ENCODE measurements around the gene NFE2.

NFE2 gene

GRCh38 chr12:54262403-54262925 lies 38.4 kb downstream of the NFE2 start (continued):
- peak; percentile 54; the same call in 1 of the 2 replicates for TF ChIP-seq ZBTB6 (tag by site-specific recombination; IDR thresholded peaks at IDR 0.05)
- TF ChIP-seq, protein P1, sequence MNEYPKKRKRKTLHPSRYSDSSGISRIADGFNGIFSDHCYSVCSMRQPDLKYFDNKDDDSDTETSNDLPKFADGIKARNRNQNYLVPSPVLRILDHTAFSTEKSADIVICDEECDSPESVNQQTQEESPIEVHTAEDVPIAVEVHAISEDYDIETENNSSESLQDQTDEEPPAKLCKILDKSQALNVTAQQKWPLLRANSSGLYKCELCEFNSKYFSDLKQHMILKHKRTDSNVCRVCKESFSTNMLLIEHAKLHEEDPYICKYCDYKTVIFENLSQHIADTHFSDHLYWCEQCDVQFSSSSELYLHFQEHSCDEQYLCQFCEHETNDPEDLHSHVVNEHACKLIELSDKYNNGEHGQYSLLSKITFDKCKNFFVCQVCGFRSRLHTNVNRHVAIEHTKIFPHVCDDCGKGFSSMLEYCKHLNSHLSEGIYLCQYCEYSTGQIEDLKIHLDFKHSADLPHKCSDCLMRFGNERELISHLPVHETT (tag by site-specific recombination; IDR thresholded peaks at IDR 0.05): peak; percentile 62; the same call in 1 of the 2 replicates
- peak; percentile 25; the same call in 1 of the 2 replicates for TF ChIP-seq BCL11A (tag by site-specific recombination; IDR thresholded peaks at IDR 0.05; ENCODE audit: low read depth)
- TF ChIP-seq KLF9 (tag by site-specific recombination; IDR thresholded peaks at IDR 0.05; ENCODE audit: low read depth): no peak
- TF ChIP-seq, protein P2, sequence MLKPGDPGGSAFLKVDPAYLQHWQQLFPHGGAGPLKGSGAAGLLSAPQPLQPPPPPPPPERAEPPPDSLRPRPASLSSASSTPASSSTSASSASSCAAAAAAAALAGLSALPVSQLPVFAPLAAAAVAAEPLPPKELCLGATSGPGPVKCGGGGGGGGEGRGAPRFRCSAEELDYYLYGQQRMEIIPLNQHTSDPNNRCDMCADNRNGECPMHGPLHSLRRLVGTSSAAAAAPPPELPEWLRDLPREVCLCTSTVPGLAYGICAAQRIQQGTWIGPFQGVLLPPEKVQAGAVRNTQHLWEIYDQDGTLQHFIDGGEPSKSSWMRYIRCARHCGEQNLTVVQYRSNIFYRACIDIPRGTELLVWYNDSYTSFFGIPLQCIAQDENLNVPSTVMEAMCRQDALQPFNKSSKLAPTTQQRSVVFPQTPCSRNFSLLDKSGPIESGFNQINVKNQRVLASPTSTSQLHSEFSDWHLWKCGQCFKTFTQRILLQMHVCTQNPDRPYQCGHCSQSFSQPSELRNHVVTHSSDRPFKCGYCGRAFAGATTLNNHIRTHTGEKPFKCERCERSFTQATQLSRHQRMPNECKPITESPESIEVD (tag by site-specific recombination; IDR thresholded peaks at IDR 0.05): peak; percentile 82
- TF ChIP-seq, protein P3, sequence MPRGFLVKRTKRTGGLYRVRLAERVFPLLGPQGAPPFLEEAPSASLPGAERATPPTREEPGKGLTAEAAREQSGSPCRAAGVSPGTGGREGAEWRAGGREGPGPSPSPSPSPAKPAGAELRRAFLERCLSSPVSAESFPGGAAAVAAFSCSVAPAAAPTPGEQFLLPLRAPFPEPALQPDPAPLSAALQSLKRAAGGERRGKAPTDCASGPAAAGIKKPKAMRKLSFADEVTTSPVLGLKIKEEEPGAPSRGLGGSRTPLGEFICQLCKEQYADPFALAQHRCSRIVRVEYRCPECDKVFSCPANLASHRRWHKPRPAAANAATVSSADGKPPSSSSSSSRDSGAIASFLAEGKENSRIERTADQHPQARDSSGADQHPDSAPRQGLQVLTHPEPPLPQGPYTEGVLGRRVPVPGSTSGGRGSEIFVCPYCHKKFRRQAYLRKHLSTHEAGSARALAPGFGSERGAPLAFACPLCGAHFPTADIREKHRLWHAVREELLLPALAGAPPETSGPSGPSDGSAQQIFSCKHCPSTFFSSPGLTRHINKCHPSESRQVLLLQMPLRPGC (tag by site-specific recombination; IDR thresholded peaks at IDR 0.05): peak; percentile 92
- TF ChIP-seq ZNF394 (tag by site-specific recombination; IDR thresholded peaks at IDR 0.05; ENCODE audit: borderline replicate concordance): peak; percentile 27; the same call in 1 of the 2 replicates
- TF ChIP-seq ZNF610 (tag by site-specific recombination; IDR thresholded peaks at IDR 0.05; ENCODE audit: borderline replicate concordance): no peak
- TF ChIP-seq ZEB2 (tag by site-specific recombination; IDR thresholded peaks at IDR 0.05): peak; percentile 95
- TF ChIP-seq ZNF843 (tag by site-specific recombination; IDR thresholded peaks at IDR 0.05): peak; percentile 88
- TF ChIP-seq ZNF239 (tag by site-specific recombination; IDR thresholded peaks at IDR 0.05): peak; percentile 86; the same call in 1 of the 2 replicates
- TF ChIP-seq ZBTB21 (tag by site-specific recombination; IDR thresholded peaks at IDR 0.05): peak; percentile 80
- TF ChIP-seq, protein P4, sequence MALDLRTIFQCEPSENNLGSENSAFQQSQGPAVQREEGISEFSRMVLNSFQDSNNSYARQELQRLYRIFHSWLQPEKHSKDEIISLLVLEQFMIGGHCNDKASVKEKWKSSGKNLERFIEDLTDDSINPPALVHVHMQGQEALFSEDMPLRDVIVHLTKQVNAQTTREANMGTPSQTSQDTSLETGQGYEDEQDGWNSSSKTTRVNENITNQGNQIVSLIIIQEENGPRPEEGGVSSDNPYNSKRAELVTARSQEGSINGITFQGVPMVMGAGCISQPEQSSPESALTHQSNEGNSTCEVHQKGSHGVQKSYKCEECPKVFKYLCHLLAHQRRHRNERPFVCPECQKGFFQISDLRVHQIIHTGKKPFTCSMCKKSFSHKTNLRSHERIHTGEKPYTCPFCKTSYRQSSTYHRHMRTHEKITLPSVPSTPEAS (tag by site-specific recombination; IDR thresholded peaks at IDR 0.05): 0 out of 2 replicates have a peak, but pooled peaks have one; percentile 5
- peak; percentile 72 for TF ChIP-seq FEZF1 (tag by site-specific recombination; IDR thresholded peaks at IDR 0.05)
- 0 out of 2 replicates have a peak, but pooled peaks have one; percentile 25 for TF ChIP-seq ZNF660 (tag by site-specific recombination; IDR thresholded peaks at IDR 0.05)
- peak; percentile 52; the same call in 1 of the 2 replicates for TF ChIP-seq ZNF24 (tag by site-specific recombination; IDR thresholded peaks at IDR 0.05)
- TF ChIP-seq KLF16 (tag by site-specific recombination; IDR thresholded peaks at IDR 0.05): 0 out of 2 replicates have a peak, but pooled peaks have one; percentile 33
- TF ChIP-seq ZNF366 (tag by site-specific recombination; conservative IDR thresholded peaks at IDR 0.05): peak; percentile 82
- 0 out of 2 replicates have a peak, but pooled peaks have one; percentile 13 for TF ChIP-seq GLIS1 (tag by site-specific recombination; IDR thresholded peaks at IDR 0.05)
- peak; percentile 76; the same call in 1 of the 2 replicates for TF ChIP-seq ZNF580 (tag by site-specific recombination; IDR thresholded peaks at IDR 0.05)
- peak; percentile 96 for TF ChIP-seq ZNF629 (tag by site-specific recombination; IDR thresholded peaks at IDR 0.05)
- TF ChIP-seq SP7 (tag by site-specific recombination; IDR thresholded peaks at IDR 0.05): peak; percentile 89
- TF ChIP-seq, protein P5, sequence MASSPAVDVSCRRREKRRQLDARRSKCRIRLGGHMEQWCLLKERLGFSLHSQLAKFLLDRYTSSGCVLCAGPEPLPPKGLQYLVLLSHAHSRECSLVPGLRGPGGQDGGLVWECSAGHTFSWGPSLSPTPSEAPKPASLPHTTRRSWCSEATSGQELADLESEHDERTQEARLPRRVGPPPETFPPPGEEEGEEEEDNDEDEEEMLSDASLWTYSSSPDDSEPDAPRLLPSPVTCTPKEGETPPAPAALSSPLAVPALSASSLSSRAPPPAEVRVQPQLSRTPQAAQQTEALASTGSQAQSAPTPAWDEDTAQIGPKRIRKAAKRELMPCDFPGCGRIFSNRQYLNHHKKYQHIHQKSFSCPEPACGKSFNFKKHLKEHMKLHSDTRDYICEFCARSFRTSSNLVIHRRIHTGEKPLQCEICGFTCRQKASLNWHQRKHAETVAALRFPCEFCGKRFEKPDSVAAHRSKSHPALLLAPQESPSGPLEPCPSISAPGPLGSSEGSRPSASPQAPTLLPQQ (tag by site-specific recombination; IDR thresholded peaks at IDR 0.05): 0 out of 2 replicates have a peak, but pooled peaks have one; percentile 19
- no peak for TF ChIP-seq ZNF544 (tag by site-specific recombination; IDR thresholded peaks at IDR 0.05)
- TF ChIP-seq ZFP69B (tag by site-specific recombination; IDR thresholded peaks at IDR 0.05): peak; percentile 55; the same call in 1 of the 2 replicates
- 0 out of 2 replicates have a peak, but pooled peaks have one; percentile 10 for TF ChIP-seq GLI2 (tag by site-specific recombination; IDR thresholded peaks at IDR 0.05; ENCODE audit: borderline replicate concordance, low read depth)
- TF ChIP-seq ZNF114 (tag by site-specific recombination; IDR thresholded peaks at IDR 0.05): no peak
- TF ChIP-seq ZNF549 (tag by site-specific recombination; IDR thresholded peaks at IDR 0.05): no peak

All from HEK293 (cell line).